Measurements from ENCODE around the gene BEGAIN. TPM values are rescaled to one million over a fixed set of nuclear protein-coding genes. Genes with fewer than 3 reads are reported as not detected.

The BEGAIN gene
- total and polyA plus RNA-seq, 2 donors (not counting 3 experiments of a cell fraction or from before 2014, with no cell fraction given) = 0.49 TPM; not detected in 1

GRCh38 chr14:100543471-100544455 is 43.5 kb downstream of the BEGAIN start:
- Histone ChIP-seq H3K4me1 (ENCODE audit: control insufficient read depth, extremely low read depth, insufficient read depth, low read length) (peaks cover 6% of the 10 kb centered on the region), H2AFZ (ENCODE audit: low read depth, low read length) (no peak overlapping the region), H3K9me3 (replicated peaks; ENCODE audit: control insufficient read depth, insufficient read depth, low read length) (no peaks in the 10 kb centered on the region), H3K79me2 (ENCODE audit: control insufficient read depth, insufficient read depth, low read length) (no peaks in the 10 kb centered on the region), H3K27me3 (ENCODE audit: control insufficient read depth in 2 of 2, insufficient read depth in 2 of 2, low read length in 2 of 2) (no peaks in the 10 kb centered on the region), H3K4me2 (ENCODE audit: insufficient read depth, low read length) (no peak overlapping the region), H3K9me1 (replicated peaks; ENCODE audit: control insufficient read depth, extremely low read depth, insufficient read depth, low read length) (no peaks in the 10 kb centered on the region), H3K27ac (ENCODE audit: insufficient read depth, low read depth, low read length) (no peak overlapping the region), H3K9ac (replicated peaks; ENCODE audit: extremely low read depth, insufficient read depth, low read length) (no peak overlapping the region), H3K36me3 (ENCODE audit: control insufficient read depth in 2 of 2, extremely low read depth in 1 of 2, insufficient read depth in 2 of 2, low read length in 2 of 2) (no peaks in the 10 kb centered on the region), H4K20me1 (replicated peaks; ENCODE audit: control insufficient read depth, extremely low read depth, insufficient read depth, low read length) (no peaks in the 10 kb centered on the region), H3K4me3 (replicated peaks in 1 of 3; ENCODE audit: insufficient read depth in 1 of 3, low read depth in 1 of 3, low read length in 3 of 3) (no peak overlapping the region)
- no peak for DNase-seq (ENCODE audit: low read depth, low spot score)
- BruUV-seq (replicated peaks) = no TSS peak
- POLR2A ChIA-PET = no interaction called here
- FAIRE-seq = no peak
- intact Hi-C loops (cut with micrococcal nuclease) (loop anchor here (10.0 kb wide), 1 partner anchor 129 kb away; no protein-coding TSS in a partner anchor), dilution Hi-C loops (cut with MboI; ENCODE audit: extremely low pct_ligation_motif_present, low sequenced_read_pairs) (no loop called here)
- TF ChIP-seq POLR2AphosphoS5 (IDR thresholded peaks at IDR 0.05; ENCODE audit: insufficient read depth, low read depth, low read length) = no peak
- TF ChIP-seq, protein P1, sequence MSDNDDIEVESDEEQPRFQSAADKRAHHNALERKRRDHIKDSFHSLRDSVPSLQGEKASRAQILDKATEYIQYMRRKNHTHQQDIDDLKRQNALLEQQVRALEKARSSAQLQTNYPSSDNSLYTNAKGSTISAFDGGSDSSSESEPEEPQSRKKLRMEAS (IDR thresholded peaks at IDR 0.05; ENCODE audit: insufficient read depth, insufficient read length) = no peak
- CTCF ChIA-PET = interaction anchor here (1.0 to 1.7 kb wide), 4 partner anchors 10 to 31 kb away, joined by 3 to 7 read pairs (median 4); no protein-coding TSS in a partner anchor

GRCh38 chr14:100542619-100543205 is 44.5 kb downstream of the BEGAIN start:
- POLR2A ChIA-PET = no interaction called here
- H3K9me3 ChIP-seq (replicated peaks; ENCODE audit: control insufficient read depth, insufficient read depth, low read length) = no peaks in the 10 kb centered on the region
- dilution Hi-C loops (cut with MboI; ENCODE audit: extremely low pct_ligation_motif_present, low sequenced_read_pairs) (no loop called here), intact Hi-C loops (cut with micrococcal nuclease) (loop anchor here (10.0 kb wide), 1 partner anchor 128 kb away; no protein-coding TSS in a partner anchor)
- no peak overlapping the region for H3K27ac ChIP-seq (ENCODE audit: insufficient read depth, low read depth, low read length)
- CTCF ChIA-PET = no interaction called here
- no peaks in the 10 kb centered on the region for H3K9me1 ChIP-seq (replicated peaks; ENCODE audit: control insufficient read depth, extremely low read depth, insufficient read depth, low read length)
- TF ChIP-seq, protein P1 (IDR thresholded peaks at IDR 0.05; ENCODE audit: insufficient read depth, insufficient read length) = no peak
- TF ChIP-seq POLR2A (IDR thresholded peaks at IDR 0.05; ENCODE audit: low read depth, low read length) = no peak
- H3K36me3 ChIP-seq (ENCODE audit: control insufficient read depth in 2 of 2, extremely low read depth in 1 of 2, insufficient read depth in 2 of 2, low read length in 2 of 2) = no peaks in the 10 kb centered on the region
- BruUV-seq (replicated peaks) = no TSS peak
- H4K20me1 ChIP-seq (replicated peaks; ENCODE audit: control insufficient read depth, extremely low read depth, insufficient read depth, low read length) = no peaks in the 10 kb centered on the region
- H3K79me2 ChIP-seq (ENCODE audit: control insufficient read depth, insufficient read depth, low read length) = no peaks in the 10 kb centered on the region
- H3K27me3 ChIP-seq (ENCODE audit: control insufficient read depth in 2 of 2, insufficient read depth in 2 of 2, low read length in 2 of 2) = no peaks in the 10 kb centered on the region
- FAIRE-seq (no peak), DNase-seq (ENCODE audit: low read depth, low spot score) (no peak)
- H2AFZ ChIP-seq (ENCODE audit: low read depth, low read length) = no peak overlapping the region
- peaks cover 5% of the 10 kb centered on the region for H3K4me1 ChIP-seq (ENCODE audit: control insufficient read depth, extremely low read depth, insufficient read depth, low read length)
- no peak overlapping the region for H3K9ac ChIP-seq (replicated peaks; ENCODE audit: extremely low read depth, insufficient read depth, low read length)
- H3K4me2 ChIP-seq (ENCODE audit: insufficient read depth, low read length) = no peak overlapping the region
- no peak overlapping the region for H3K4me3 ChIP-seq (replicated peaks in 1 of 3; ENCODE audit: insufficient read depth in 1 of 3, low read depth in 1 of 3, low read length in 3 of 3)
